IgD-negative memory B cell (primary cell): ENCODE measurements around the gene UTP25. TPM values are rescaled to one million over a fixed set of nuclear protein-coding genes. Genes with fewer than 3 reads are reported as not detected.
"Not testable (repeated sequence)": the region's sequence is repeated elsewhere in the genome, so short reads cannot be mapped to it uniquely, and the experiment has no call there.

Experiments used
- H3K27ac Mint-ChIP-seq, 3 donors: one replicate each; pipeline ENCODE4 v1.8.0; 2020 to 2022; ENCODE audit warnings: mild to moderate bottlenecking in 3 of 3, mixed read lengths in 3 of 3, moderate library complexity in 1 of 3
- H3K27me3 Mint-ChIP-seq: one replicate; pipeline ENCODE4 v1.8.0; 2021; ENCODE audit warnings: mixed read lengths
- H3K36me3 Mint-ChIP-seq: one replicate; pipeline ENCODE4 v1.8.0; 2020; ENCODE audit warnings: mild to moderate bottlenecking, mixed read lengths
- H3K4me1 Mint-ChIP-seq, 3 donors: one replicate each; pipeline ENCODE4 v1.8.0; 2020 to 2022; ENCODE audit warnings: mixed read lengths in 3 of 3, mild to moderate bottlenecking in 1 of 3
- H3K4me3 Mint-ChIP-seq, 4 donors: one replicate each; pipeline ENCODE4 v1.8.0; 2020 to 2022; ENCODE audit warnings: mild to moderate bottlenecking in 4 of 4, mixed read lengths in 4 of 4, moderate library complexity in 3 of 4
- H3K9me3 Mint-ChIP-seq, 3 donors: one replicate each; pipeline ENCODE4 v1.8.0; 2020 to 2021; ENCODE audit warnings: mixed read lengths in 3 of 3, mild to moderate bottlenecking in 1 of 3
- polyA plus RNA-seq: library from polyadenylated mRNA; unstranded; fragments of 300-500 nt; fragmentation: Illumina TruSeq; gene quantifications from one replicate; pipeline ENCODE4 v1.2.3, GENCODE V29; 2021

UTP25 gene
- polyA plus RNA-seq, 1 donor from 2014 or later, result 4.4 TPM

- H3K4me3 Mint-ChIP-seq, result no peak overlapping the region
- H3K9me3 Mint-ChIP-seq, result no peaks in the 10 kb centered on the region
- H3K27ac Mint-ChIP-seq, result no peak overlapping the region
- no peaks in the 10 kb centered on the region for H3K36me3 Mint-ChIP-seq
- peaks cover 10% of the 10 kb centered on the region for H3K27me3 Mint-ChIP-seq
- H3K4me1 Mint-ChIP-seq, result no peaks in the 10 kb centered on the region
Observed at GRCh38 chr1:209882942-209883340, 55.2 kb downstream of the UTP25 start.

- Mint-ChIP-seq H3K9me3 (no peaks in the 10 kb centered on the region), H3K27ac (no peak overlapping the region), H3K4me3 (no peak overlapping the region), H3K36me3 (no peaks in the 10 kb centered on the region), H3K4me1 (no peaks in the 10 kb centered on the region), H3K27me3 (peaks cover 10% of the 10 kb centered on the region)
Observed at GRCh38 chr1:209883341-209883971, 55.7 kb downstream of the UTP25 start.

- Mint-ChIP-seq H3K27me3 (peaks cover 10% of the 10 kb centered on the region), H3K4me1 (no peaks in the 10 kb centered on the region), H3K27ac (no peak overlapping the region), H3K9me3 (no peaks in the 10 kb centered on the region), H3K4me3 (no peak overlapping the region), H3K36me3 (no peaks in the 10 kb centered on the region)
Observed at GRCh38 chr1:209884249-209884648, 56.5 kb downstream of the UTP25 start.

GRCh38 chr1:209884665-209885117 lies 56.9 kb downstream of the UTP25 start:
- Mint-ChIP-seq H3K27me3 (peaks cover 10% of the 10 kb centered on the region), H3K27ac (no peak overlapping the region), H3K4me1 (no peaks in the 10 kb centered on the region), H3K9me3 (no peaks in the 10 kb centered on the region), H3K36me3 (no peaks in the 10 kb centered on the region), H3K4me3 (no peak overlapping the region)

- peaks cover under 1% of the 10 kb centered on the region for H3K36me3 Mint-ChIP-seq
- no peak overlapping the region for H3K27ac Mint-ChIP-seq
- no peaks in the 10 kb centered on the region for H3K9me3 Mint-ChIP-seq
- H3K4me3 Mint-ChIP-seq, result no peak overlapping the region
- no peaks in the 10 kb centered on the region for H3K4me1 Mint-ChIP-seq
- peaks cover 8% of the 10 kb centered on the region for H3K27me3 Mint-ChIP-seq
Observed at GRCh38 chr1:209885403-209886218, 57.8 kb downstream of the UTP25 start.

GRCh38 chr1:209886219-209886536 lies 58.4 kb downstream of the UTP25 start:
- Mint-ChIP-seq H3K27ac (no peak overlapping the region), H3K4me3 (no peak overlapping the region), H3K36me3 (peaks cover 1% of the 10 kb centered on the region), H3K27me3 (peaks cover 8% of the 10 kb centered on the region), H3K9me3 (no peaks in the 10 kb centered on the region), H3K4me1 (no peaks in the 10 kb centered on the region)

GRCh38 chr1:209888291-209889076 lies 60.7 kb downstream of the UTP25 start:
- H3K9me3 Mint-ChIP-seq, H3K27ac Mint-ChIP-seq, H3K4me3 Mint-ChIP-seq, H3K27me3 Mint-ChIP-seq, H3K36me3 Mint-ChIP-seq, H3K4me1 Mint-ChIP-seq: not testable (repeated sequence)

- peaks cover 1% of the 10 kb centered on the region for H3K36me3 Mint-ChIP-seq
- H3K27ac Mint-ChIP-seq, result no peak overlapping the region
- H3K4me1 Mint-ChIP-seq, result no peaks in the 10 kb centered on the region
- peaks cover 6% of the 10 kb centered on the region for H3K27me3 Mint-ChIP-seq
- no peak overlapping the region for H3K4me3 Mint-ChIP-seq
- no peaks in the 10 kb centered on the region for H3K9me3 Mint-ChIP-seq
Observed at GRCh38 chr1:209889077-209889418, 61.3 kb downstream of the UTP25 start.

- Mint-ChIP-seq H3K4me1 (no peaks in the 10 kb centered on the region), H3K27ac (no peak overlapping the region), H3K27me3 (peaks cover 9% of the 10 kb centered on the region), H3K9me3 (no peaks in the 10 kb centered on the region), H3K4me3 (no peak overlapping the region), H3K36me3 (peaks cover 1% of the 10 kb centered on the region)
Observed at GRCh38 chr1:209890641-209891330, 63.0 kb downstream of the UTP25 start.

GRCh38 chr1:209893751-209894150 lies 66.0 kb downstream of the UTP25 start:
- H3K4me1 Mint-ChIP-seq, result no peaks in the 10 kb centered on the region
- H3K9me3 Mint-ChIP-seq, result no peaks in the 10 kb centered on the region
- H3K27ac Mint-ChIP-seq, result peak overlapping the region in 1 of 3 donors; percentile 13
- peaks cover 6% of the 10 kb centered on the region for H3K27me3 Mint-ChIP-seq
- peaks cover 1% of the 10 kb centered on the region for H3K36me3 Mint-ChIP-seq
- no peak overlapping the region for H3K4me3 Mint-ChIP-seq

- no peak overlapping the region for H3K4me3 Mint-ChIP-seq
- peaks cover under 1% of the 10 kb centered on the region for H3K36me3 Mint-ChIP-seq
- peaks cover 6% of the 10 kb centered on the region for H3K27me3 Mint-ChIP-seq
- peaks cover 0 to 3% (median 0%) of the 10 kb centered on the region in 3 donors for H3K9me3 Mint-ChIP-seq
- H3K27ac Mint-ChIP-seq, result no peak overlapping the region
- H3K4me1 Mint-ChIP-seq, result no peaks in the 10 kb centered on the region
Observed at GRCh38 chr1:209895709-209896108, 67.9 kb downstream of the UTP25 start.

- Mint-ChIP-seq H3K4me3 (no peak overlapping the region), H3K4me1 (no peaks in the 10 kb centered on the region), H3K27me3 (peaks cover 6% of the 10 kb centered on the region), H3K36me3 (no peaks in the 10 kb centered on the region), H3K9me3 (peaks cover 0 to 3% (median 0%) of the 10 kb centered on the region in 3 donors), H3K27ac (no peak overlapping the region)
Observed at GRCh38 chr1:209896346-209896745, 68.6 kb downstream of the UTP25 start.

GRCh38 chr1:209898271-209898670 lies 70.5 kb downstream of the UTP25 start:
- H3K36me3 Mint-ChIP-seq, H3K9me3 Mint-ChIP-seq, H3K27ac Mint-ChIP-seq, H3K27me3 Mint-ChIP-seq, H3K4me1 Mint-ChIP-seq, H3K4me3 Mint-ChIP-seq: not testable (repeated sequence)

- H3K27me3 Mint-ChIP-seq, H3K36me3 Mint-ChIP-seq, H3K9me3 Mint-ChIP-seq, H3K27ac Mint-ChIP-seq, H3K4me1 Mint-ChIP-seq, H3K4me3 Mint-ChIP-seq: not testable (repeated sequence)
Observed at GRCh38 chr1:209898851-209899250, 71.1 kb downstream of the UTP25 start.

- Mint-ChIP-seq H3K4me1 (no peaks in the 10 kb centered on the region), H3K27ac (no peak overlapping the region), H3K9me3 (peaks cover 0 to 4% (median 0%) of the 10 kb centered on the region in 3 donors), H3K27me3 (peaks cover 6% of the 10 kb centered on the region), H3K36me3 (no peaks in the 10 kb centered on the region), H3K4me3 (no peak overlapping the region)
Observed at GRCh38 chr1:209899948-209900347, 72.2 kb downstream of the UTP25 start.
